ENCODE results near the gene CIT. TPM values are rescaled to one million over a fixed set of nuclear protein-coding genes. Genes with fewer than 3 reads are reported as not detected.

Gene CIT
- total RNA-seq, 2 donors from 2014 or later: 0.95 to 2.3 TPM

GRCh38 chr12:119742700-119743099 lies 134.4 kb downstream of the CIT start:
- H3K36me3 ChIP-seq: no peaks in the 10 kb centered on the region
- peaks cover 13% of the 10 kb centered on the region for H3K9me3 ChIP-seq
- no peak overlapping the region for H3K27ac ChIP-seq
- H3K4me3 ChIP-seq: no peak overlapping the region
- TF ChIP-seq, protein P1, sequence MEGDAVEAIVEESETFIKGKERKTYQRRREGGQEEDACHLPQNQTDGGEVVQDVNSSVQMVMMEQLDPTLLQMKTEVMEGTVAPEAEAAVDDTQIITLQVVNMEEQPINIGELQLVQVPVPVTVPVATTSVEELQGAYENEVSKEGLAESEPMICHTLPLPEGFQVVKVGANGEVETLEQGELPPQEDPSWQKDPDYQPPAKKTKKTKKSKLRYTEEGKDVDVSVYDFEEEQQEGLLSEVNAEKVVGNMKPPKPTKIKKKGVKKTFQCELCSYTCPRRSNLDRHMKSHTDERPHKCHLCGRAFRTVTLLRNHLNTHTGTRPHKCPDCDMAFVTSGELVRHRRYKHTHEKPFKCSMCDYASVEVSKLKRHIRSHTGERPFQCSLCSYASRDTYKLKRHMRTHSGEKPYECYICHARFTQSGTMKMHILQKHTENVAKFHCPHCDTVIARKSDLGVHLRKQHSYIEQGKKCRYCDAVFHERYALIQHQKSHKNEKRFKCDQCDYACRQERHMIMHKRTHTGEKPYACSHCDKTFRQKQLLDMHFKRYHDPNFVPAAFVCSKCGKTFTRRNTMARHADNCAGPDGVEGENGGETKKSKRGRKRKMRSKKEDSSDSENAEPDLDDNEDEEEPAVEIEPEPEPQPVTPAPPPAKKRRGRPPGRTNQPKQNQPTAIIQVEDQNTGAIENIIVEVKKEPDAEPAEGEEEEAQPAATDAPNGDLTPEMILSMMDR (IDR thresholded peaks at IDR 0.05): no peak
- no peak for ATAC-seq (ENCODE audit: insufficient number of reproducible peaks, low FRiP score, low read depth)
- no peak for DNase-seq (ENCODE audit: low spot score)
- no peaks in the 10 kb centered on the region for H3K4me1 ChIP-seq (ENCODE audit: control insufficient read depth in 1 of 2, low read depth in 2 of 2)
- H3K27me3 ChIP-seq (replicated peaks; ENCODE audit: insufficient read depth): no peaks in the 10 kb centered on the region

GRCh38 chr12:119740830-119741229 lies 136.3 kb downstream of the CIT start:
- no peak for ATAC-seq (ENCODE audit: insufficient number of reproducible peaks, low FRiP score, low read depth)
- no peak for DNase-seq (ENCODE audit: low spot score)
- Histone ChIP-seq H3K27me3 (replicated peaks; ENCODE audit: insufficient read depth) (no peaks in the 10 kb centered on the region), H3K36me3 (no peaks in the 10 kb centered on the region), H3K4me3 (no peak overlapping the region), H3K27ac (no peak overlapping the region), H3K9me3 (peaks cover 10% of the 10 kb centered on the region), H3K4me1 (ENCODE audit: control insufficient read depth in 1 of 2, low read depth in 2 of 2) (no peaks in the 10 kb centered on the region)
- TF ChIP-seq, protein P1 (IDR thresholded peaks at IDR 0.05): no peak

GRCh38 chr12:119735079-119735478 lies 142.0 kb downstream of the CIT start:
- TF ChIP-seq, protein P1 (IDR thresholded peaks at IDR 0.05): no peak
- Histone ChIP-seq H3K4me1 (ENCODE audit: control insufficient read depth in 1 of 2, low read depth in 2 of 2) (no peaks in the 10 kb centered on the region), H3K9me3 (no peaks in the 10 kb centered on the region), H3K4me3 (no peak overlapping the region), H3K27me3 (replicated peaks; ENCODE audit: insufficient read depth) (no peaks in the 10 kb centered on the region), H3K36me3 (no peaks in the 10 kb centered on the region), H3K27ac (no peak overlapping the region)
- no peak for ATAC-seq (ENCODE audit: insufficient number of reproducible peaks, low FRiP score, low read depth)
- no peak for DNase-seq (ENCODE audit: low spot score)

DNA sequence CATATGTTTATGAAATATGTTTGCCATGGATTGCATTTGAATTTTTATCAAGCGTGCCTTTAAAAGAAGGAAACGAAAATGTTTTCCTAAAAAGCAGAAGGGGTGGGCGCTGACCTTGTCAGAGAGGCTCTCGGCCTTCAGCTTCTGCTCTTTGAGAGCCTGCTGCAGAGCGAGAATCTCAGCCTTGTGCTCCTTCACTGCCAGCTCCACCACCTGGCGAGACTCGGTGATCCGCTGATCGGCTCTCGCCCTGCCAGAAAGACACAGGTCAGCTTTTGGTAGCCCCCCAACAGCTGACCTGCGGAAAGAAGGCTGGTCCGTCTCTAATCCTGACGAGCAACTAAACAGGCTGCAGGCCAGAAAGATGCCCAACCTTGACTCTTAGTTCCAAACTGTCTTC lies 146.7 kb downstream of the CIT start:
- Histone ChIP-seq H3K27ac (no peak overlapping the region), H3K4me3 (no peak overlapping the region), H3K4me1 (ENCODE audit: control insufficient read depth in 1 of 2, low read depth in 2 of 2) (peaks cover 0 to 8% of the 10 kb centered on the region in 2 donors), H3K27me3 (replicated peaks; ENCODE audit: insufficient read depth) (no peaks in the 10 kb centered on the region), H3K9me3 (no peaks in the 10 kb centered on the region), H3K36me3 (no peaks in the 10 kb centered on the region)
- ATAC-seq (ENCODE audit: insufficient number of reproducible peaks, low FRiP score, low read depth) (no peak), DNase-seq (ENCODE audit: low spot score) (no peak)
- TF ChIP-seq, protein P1 (IDR thresholded peaks at IDR 0.05): no peak

DNA sequence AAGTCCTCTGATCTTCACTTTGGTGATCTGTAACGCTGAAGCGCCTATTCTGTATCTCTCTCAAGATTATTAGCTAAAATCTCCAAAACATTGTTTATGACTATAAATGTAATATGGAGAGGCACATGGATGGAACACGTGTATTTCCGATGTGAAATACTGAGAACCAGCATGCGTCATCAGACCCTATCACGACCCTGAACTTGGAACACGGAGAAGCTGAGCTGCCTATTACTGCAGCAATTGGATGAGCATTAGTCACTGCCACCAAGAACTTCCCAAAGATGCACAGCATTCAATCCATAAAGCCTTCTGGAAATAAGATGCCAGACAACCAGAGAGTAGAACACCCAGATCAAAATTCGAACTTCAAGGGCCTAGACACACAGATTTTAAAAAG lies 147.2 kb downstream of the CIT start:
- Histone ChIP-seq H3K36me3 (no peaks in the 10 kb centered on the region), H3K4me1 (ENCODE audit: control insufficient read depth in 1 of 2, low read depth in 2 of 2) (peaks cover 0 to 8% of the 10 kb centered on the region in 2 donors), H3K9me3 (no peaks in the 10 kb centered on the region), H3K4me3 (no peak overlapping the region), H3K27ac (no peak overlapping the region), H3K27me3 (replicated peaks; ENCODE audit: insufficient read depth) (no peaks in the 10 kb centered on the region)
- TF ChIP-seq, protein P1 (IDR thresholded peaks at IDR 0.05): no peak
- no peak for ATAC-seq (ENCODE audit: insufficient number of reproducible peaks, low FRiP score, low read depth)
- no peak for DNase-seq (ENCODE audit: low spot score)
